ENCODE results near the gene TBX6.

GRCh38 chr16:30122604-30123160 lies 31.0 kb upstream of the TBX6 start:
- no peak for TF ChIP-seq EZH2 (IDR thresholded peaks at IDR 0.05; ENCODE audit: borderline replicate concordance, low read depth, low read length, poor library complexity, severe bottlenecking)
- no peak for TF ChIP-seq CTCF (conservative IDR thresholded peaks at IDR 0.05; ENCODE audit: low read depth, low read length)

All from A673 (cell line).